HepG2 (cell line): ENCODE data around the gene NFKBIA. TPM values are rescaled to one million over a fixed set of nuclear protein-coding genes. Genes with fewer than 3 reads are reported as not detected.

Experiments used
- BCL6 ChIP-seq: IDR thresholded peaks from 2 replicates; pipeline ENCODE4 v1.6.1; 2016; ENCODE audit warnings: missing genetic modification reagents, missing compliant biosample characterization
- CAMTA2 ChIP-seq: sonication (generic); formaldehyde crosslinking; IDR thresholded peaks from 2 replicates; pipeline ENCODE4 v1.4.0; 2020; ENCODE audit warnings: mild to moderate bottlenecking, missing genetic modification reagents, borderline replicate concordance
- ELF1 ChIP-seq: sonication (generic); formaldehyde crosslinking; IDR thresholded peaks from 2 replicates; pipeline ENCODE4 v1.4.0; 2020; ENCODE audit warnings: missing genetic modification reagents
- ELF3 ChIP-seq: IDR thresholded peaks from 2 replicates; pipeline ENCODE4 v1.6.1; 2016; ENCODE audit warnings: missing genetic modification reagents, missing compliant biosample characterization
- ESRRA ChIP-seq: sonication (generic); formaldehyde crosslinking; IDR thresholded peaks from 2 replicates; pipeline ENCODE4 v1.5.1; 2020; ENCODE audit warnings: mild to moderate bottlenecking, low read depth, missing genetic modification reagents
- KLF13 ChIP-seq: sonication (generic); formaldehyde crosslinking; IDR thresholded peaks from 2 replicates; pipeline ENCODE4 v1.4.0; 2020; ENCODE audit warnings: mild to moderate bottlenecking, missing genetic modification reagents
- MLLT10 ChIP-seq: sonication (generic); formaldehyde crosslinking; IDR thresholded peaks from 2 replicates; pipeline ENCODE4 v1.4.0; 2020; ENCODE audit warnings: missing genetic modification reagents
- MYC ChIP-seq: sonication (generic); formaldehyde crosslinking; IDR thresholded peaks from 2 replicates; pipeline ENCODE4 v1.9.0; 2021; ENCODE audit warnings: missing genetic modification reagents, borderline replicate concordance
- NCOA1 ChIP-seq: sonication (generic); formaldehyde crosslinking; IDR thresholded peaks from 2 replicates; pipeline ENCODE4 v1.9.0; 2021; ENCODE audit warnings: missing genetic modification reagents
- NFIC ChIP-seq: IDR thresholded peaks from 2 replicates; pipeline ENCODE4 v1.6.1; 2012; ENCODE audit warnings: mild to moderate bottlenecking, low read length, inconsistent platforms
- PRMT3 ChIP-seq: sonication (generic); formaldehyde crosslinking; IDR thresholded peaks from 2 replicates; pipeline ENCODE4 v1.8.1; 2022; ENCODE audit warnings: low read depth, mild to moderate bottlenecking, moderate library complexity, missing genetic modification reagents, borderline replicate concordance
- RNF2 ChIP-seq: fragments of 450-650 bp; conservative IDR thresholded peaks from 2 replicates; pipeline ENCODE4 v1.6.1; 2016; ENCODE audit warnings: low read depth
- RNF219 ChIP-seq: sonication (generic); formaldehyde crosslinking; IDR thresholded peaks from 2 replicates; pipeline ENCODE4 v1.5.0; 2020; ENCODE audit warnings: mild to moderate bottlenecking, missing genetic modification reagents
- RXRA ChIP-seq: sonication (generic); formaldehyde crosslinking; IDR thresholded peaks from 2 replicates; pipeline ENCODE4 v1.5.1; 2020; ENCODE audit warnings: missing genetic modification reagents
- SMARCC2 ChIP-seq: fragments of 450-650 bp; IDR thresholded peaks from 2 replicates; pipeline ENCODE4 v1.6.1; 2017; ENCODE audit warnings: antibody characterized with exemption, mild to moderate bottlenecking
- SP2 ChIP-seq: sonication (generic); formaldehyde crosslinking; IDR thresholded peaks from 2 replicates; pipeline ENCODE4 v1.5.1; 2020; ENCODE audit warnings: mild to moderate bottlenecking, missing genetic modification reagents
- TIGD3 ChIP-seq: sonication (generic); formaldehyde crosslinking; IDR thresholded peaks from 2 replicates; pipeline ENCODE4 v1.5.1; 2020; ENCODE audit warnings: mild to moderate bottlenecking, missing genetic modification reagents, borderline replicate concordance
- TP53 ChIP-seq: sonication (generic); formaldehyde crosslinking; conservative IDR thresholded peaks from 2 replicates; pipeline ENCODE4 v1.4.0; 2020; ENCODE audit warnings: missing genetic modification reagents
- ZBTB3 ChIP-seq: sonication (generic); formaldehyde crosslinking; IDR thresholded peaks from 2 replicates; pipeline ENCODE4 v1.4.0; 2020; ENCODE audit warnings: low read depth, mild to moderate bottlenecking, moderate library complexity, missing genetic modification reagents, borderline replicate concordance
- ZFP41 ChIP-seq: sonication (generic); formaldehyde crosslinking; IDR thresholded peaks from 2 replicates; pipeline ENCODE4 v1.4.0; 2020; ENCODE audit warnings: mild to moderate bottlenecking, missing genetic modification reagents, borderline replicate concordance
- ZNF160 ChIP-seq: sonication (generic); formaldehyde crosslinking; IDR thresholded peaks from 2 replicates; pipeline ENCODE4 v1.8.0; 2022; ENCODE audit warnings: mild to moderate bottlenecking, inconsistent platforms, missing genetic modification reagents
- ZNF576 ChIP-seq: sonication (generic); formaldehyde crosslinking; IDR thresholded peaks from 2 replicates; pipeline ENCODE4 v1.4.0; 2020; ENCODE audit warnings: mild to moderate bottlenecking, missing genetic modification reagents
- ZNF720 ChIP-seq: sonication (generic); formaldehyde crosslinking; IDR thresholded peaks from 2 replicates; pipeline ENCODE4 v1.4.0; 2020; ENCODE audit warnings: missing genetic modification reagents
- ZNF766 ChIP-seq: sonication (generic); formaldehyde crosslinking; IDR thresholded peaks from 2 replicates; pipeline ENCODE4 v1.5.0; 2020; ENCODE audit warnings: missing genetic modification reagents, borderline replicate concordance
- ZNF781 ChIP-seq: sonication (generic); formaldehyde crosslinking; IDR thresholded peaks from 2 replicates; pipeline ENCODE4 v1.5.1; 2020; ENCODE audit warnings: borderline replicate concordance, mild to moderate bottlenecking, missing genetic modification reagents; ENCODE audit errors: not compliant biosample characterization
- ZNF83 ChIP-seq: sonication (generic); formaldehyde crosslinking; IDR thresholded peaks from 2 replicates; pipeline ENCODE4 v1.4.0; 2020; ENCODE audit warnings: missing genetic modification reagents, mild to moderate bottlenecking, borderline replicate concordance
- ZNF839 ChIP-seq: sonication (generic); formaldehyde crosslinking; IDR thresholded peaks from 2 replicates; pipeline ENCODE4 v1.4.0; 2020; ENCODE audit warnings: missing genetic modification reagents, mild to moderate bottlenecking, borderline replicate concordance
- polyA plus RNA-seq, 8 experiments: library from polyadenylated mRNA; depleted of rRNA in 3 of 8; stranded (reverse) in 7 of 8; unstranded in 1 of 8; fragments of >200 nt; fragmentation: Illumina TruSeq in 4 of 8; extraction: Trizol in 4 of 8; gene quantifications; 2 replicates each; pipeline versions ENCODE4 v1.2.1 to v1.2.3, GENCODE V29; 2011 to 2016; ENCODE audit warnings: low read depth in 4 of 8, missing spikeins in 1 of 8, mixed read lengths in 1 of 8; ENCODE audit not compliant: insufficient read depth in 1 of 8
- total RNA-seq, 5 experiments: library from RNA; depleted of rRNA; stranded (reverse); fragments of >200 nt; fragmentation: Illumina TruSeq; extraction: Trizol; gene quantifications; 2 replicates each; pipeline ENCODE4 v1.2.3, GENCODE V29; 2016; ENCODE audit warnings: low read depth in 1 of 5

NFKBIA gene
- total and polyA plus RNA-seq, 2 of the 13 experiments (the other 11 are each of a cell fraction or from before 2014, with no cell fraction given), result 197 to 319 TPM

- TF ChIP-seq CAMTA2 (CRISPR knock-in tag) (peak; percentile 96), ZNF160 (CRISPR knock-in tag) (peak; percentile 90; the same call in 1 of the 2 replicates), BCL6 (CRISPR knock-in tag) (peak; percentile 99), ZNF720 (CRISPR knock-in tag) (0 out of 2 replicates have a peak, but pooled peaks have one; percentile 77), ESRRA (CRISPR knock-in tag) (peak; percentile 94), SP2 (0 out of 2 replicates have a peak, but pooled peaks have one; percentile 35), ZNF83 (CRISPR knock-in tag) (peak; percentile 34; the same call in 1 of the 2 replicates), ZNF576 (CRISPR knock-in tag) (no peak; the same call in 1 of the 2 replicates), SMARCC2 (no peak), ZNF766 (peak; percentile 97), ZNF839 (peak; percentile 95), TP53 (CRISPR knock-in tag) (peak; percentile 94), PRMT3 (no peak), MYC (CRISPR knock-in tag) (peak; percentile 100), ZBTB3 (no peak; the same call in 1 of the 2 replicates), RNF2 (peak; percentile 75; the same call in 1 of the 2 replicates), NFIC (no peak), RXRA (CRISPR knock-in tag) (peak; percentile 99), ZNF781 (peak; percentile 90), RNF219 (CRISPR knock-in tag) (0 out of 2 replicates have a peak, but pooled peaks have one; percentile 76), KLF13 (peak; percentile 98), ELF3 (CRISPR knock-in tag) (peak; percentile 98), MLLT10 (CRISPR knock-in tag) (0 out of 2 replicates have a peak, but pooled peaks have one; percentile 69), NCOA1 (CRISPR knock-in tag) (peak; percentile 95), ELF1 (CRISPR knock-in tag) (peak; percentile 68; the same call in 1 of the 2 replicates), TIGD3 (CRISPR knock-in tag) (no peak), ZFP41 (CRISPR knock-in tag) (peak; percentile 84; the same call in 1 of the 2 replicates)
Observed at GRCh38 chr14:35403603-35404448, 723 bp downstream of the NFKBIA start (continued).
